GM19193 (cell line): ENCODE measurements around the gene ZNF367.

ENCODE experiments used
- POLR2A ChIP-seq: IDR thresholded peaks from 4 replicates; pipeline ENCODE4 v1.6.1; 2011; ENCODE audit not compliant: insufficient read depth, insufficient read length; ENCODE audit errors: extremely low read depth

ZNF367 gene

GRCh38 chr9:96418083-96418919, at the start of gene ZNF367:
Gene ZNF367 (minus strand): TSS chr9:96418370. CDS start chr9:96418032, 338 bp downstream.
- TF ChIP-seq POLR2A = peak; percentile 67

- no peak for TF ChIP-seq POLR2A
Measured at GRCh38 chr9:96467784-96468183, 49.6 kb upstream of the ZNF367 start.

GRCh38 chr9:96464426-96464825, 46.3 kb upstream of the ZNF367 start:
- no peak for TF ChIP-seq POLR2A

- TF ChIP-seq POLR2A = no peak
Measured at GRCh38 chr9:96462541-96462940, 44.4 kb upstream of the ZNF367 start.

- TF ChIP-seq POLR2A = no peak
Measured at GRCh38 chr9:96461336-96461735, 43.2 kb upstream of the ZNF367 start.

- TF ChIP-seq POLR2A = no peak
Measured at GRCh38 chr9:96460882-96461281, 42.7 kb upstream of the ZNF367 start.

GRCh38 chr9:96460470-96460869, 42.3 kb upstream of the ZNF367 start:
- TF ChIP-seq POLR2A = no peak

- TF ChIP-seq POLR2A = no peak
Measured at GRCh38 chr9:96459268-96460007, 41.3 kb upstream of the ZNF367 start.

- TF ChIP-seq POLR2A = no peak
Measured at GRCh38 chr9:96458226-96458625, 40.1 kb upstream of the ZNF367 start.

- TF ChIP-seq POLR2A = no peak
Measured at GRCh38 chr9:96457266-96457665, 39.1 kb upstream of the ZNF367 start.

- no peak for TF ChIP-seq POLR2A
Measured at GRCh38 chr9:96453625-96454024, 35.5 kb upstream of the ZNF367 start.

GRCh38 chr9:96450613-96451528, 32.7 kb upstream of the ZNF367 start:
- TF ChIP-seq POLR2A = no peak

- peak; percentile 63 for TF ChIP-seq POLR2A
Measured at GRCh38 chr9:96449845-96450612, 31.9 kb upstream of the ZNF367 start, which contains the start of gene HABP4. Gene HABP4 (plus strand): TSS chr9:96450169. CDS start chr9:96450280, 111 bp downstream.

GRCh38 chr9:96449523-96449844, 31.3 kb upstream of the ZNF367 start:
- no peak for TF ChIP-seq POLR2A
